ENCODE measurements around the gene SMIM11.
"Not testable (repeated sequence)": the region's sequence is repeated elsewhere in the genome, so short reads cannot be mapped to it uniquely, and the experiment has no call there.

The SMIM11 gene

GRCh38 chr21:34374940-34375618 is at the start of gene SMIM11:
SMIM11 (plus strand) TSS chr21:34375507; CDS start chr21:34379505, 3,998 bp downstream.
- DNase-seq (ENCODE audit: low read depth), result not testable (repeated sequence)

GRCh38 chr21:34330055-34330454 is 45.3 kb upstream of the SMIM11 start:
- DNase-seq (ENCODE audit: low read depth), result no peak

- DNase-seq (ENCODE audit: low read depth), result no peak
These were observed 43.6 kb upstream of the SMIM11 start for GRCh38 chr21:34331726-34332125.

- no peak for DNase-seq (ENCODE audit: low read depth)
These were observed 43.0 kb upstream of the SMIM11 start for GRCh38 chr21:34332347-34332746.

- DNase-seq (ENCODE audit: low read depth), result no peak
These were observed 42.1 kb upstream of the SMIM11 start for GRCh38 chr21:34333121-34333739.

- no peak for DNase-seq (ENCODE audit: low read depth)
These were observed 40.0 kb upstream of the SMIM11 start for GRCh38 chr21:34335316-34335715.

GRCh38 chr21:34336245-34336644 is 39.1 kb upstream of the SMIM11 start:
- DNase-seq (ENCODE audit: low read depth), result no peak

- DNase-seq (ENCODE audit: low read depth), result no peak
These were observed 38.4 kb upstream of the SMIM11 start for GRCh38 chr21:34336756-34337391.

GRCh38 chr21:34337741-34338140 is 37.6 kb upstream of the SMIM11 start:
- DNase-seq (ENCODE audit: low read depth), result no peak

- DNase-seq (ENCODE audit: low read depth), result no peak
These were observed 37.1 kb upstream of the SMIM11 start for GRCh38 chr21:34338226-34338625.

- no peak for DNase-seq (ENCODE audit: low read depth)
These were observed 35.2 kb upstream of the SMIM11 start for GRCh38 chr21:34340061-34340460.

- no peak for DNase-seq (ENCODE audit: low read depth)
These were observed 32.8 kb upstream of the SMIM11 start for GRCh38 chr21:34342476-34342875.

- no peak for DNase-seq (ENCODE audit: low read depth)
These were observed 32.0 kb upstream of the SMIM11 start for GRCh38 chr21:34343347-34343746.

GRCh38 chr21:34343838-34344381 is 31.4 kb upstream of the SMIM11 start:
- no peak for DNase-seq (ENCODE audit: low read depth)

GRCh38 chr21:34344584-34344983 is 30.7 kb upstream of the SMIM11 start:
- DNase-seq (ENCODE audit: low read depth), result no peak

GRCh38 chr21:34345091-34345871 is 30.0 kb upstream of the SMIM11 start:
- DNase-seq (ENCODE audit: low read depth), result no peak

GRCh38 chr21:34345892-34346291 is 29.4 kb upstream of the SMIM11 start:
- DNase-seq (ENCODE audit: low read depth), result no peak

GRCh38 chr21:34348890-34349519 is 26.3 kb upstream of the SMIM11 start:
- DNase-seq (ENCODE audit: low read depth), result no peak

GRCh38 chr21:34351786-34352241 is 23.5 kb upstream of the SMIM11 start:
- no peak for DNase-seq (ENCODE audit: low read depth)

GRCh38 chr21:34352556-34352955 is 22.8 kb upstream of the SMIM11 start:
- no peak for DNase-seq (ENCODE audit: low read depth)

- no peak for DNase-seq (ENCODE audit: low read depth)
These were observed 22.1 kb upstream of the SMIM11 start for GRCh38 chr21:34353182-34353581.

GRCh38 chr21:34354836-34355235 is 20.5 kb upstream of the SMIM11 start:
- no peak for DNase-seq (ENCODE audit: low read depth)

Measured in stimulated activated CD8-positive, alpha-beta memory T cell treated with anti-CD3 and anti-CD28 coated beads, Interleukin-12 subunit alpha, Interleukin-12 subunit beta, amount 100 ng/mL, for 1 hour (primary cell).